ENCODE measurements around the gene PCDHGA1. TPM values are rescaled to one million over a fixed set of nuclear protein-coding genes. Genes with fewer than 3 reads are reported as not detected.
A peak's percentile ranks its signal among the peaks of the same experiment; 100 is the strongest.

The PCDHGA1 gene
- total and polyA plus RNA-seq, 9 of the 15 experiments (the other 6 are each of a cell fraction or from before 2014, with no cell fraction given) = 0.05 to 0.26 (median 0.18) TPM; not detected in 2

- peak within 1 kb of the TSS; percentile 69 for H2AFZ ChIP-seq (ENCODE audit: low read depth, low read length)
- H3K4me2 ChIP-seq (ENCODE audit: insufficient read depth, low read length) = peak within 1 kb of the TSS; percentile 59
- H3K9ac ChIP-seq (ENCODE audit: insufficient read depth in 1 of 2, low read depth in 2 of 2, low read length in 2 of 2) = peak within 1 kb of the TSS in 1 of 2 experiments; percentile 48; a peak in 2 of 4 replicates
- no peak within 1 kb of the TSS for H3K27ac ChIP-seq (ENCODE audit: extremely low read depth, low read depth, low read length)
- no peaks in the 10 kb centered on the region; the same call in 1 of the 2 replicates for H3K9me3 ChIP-seq (replicated peaks; ENCODE audit: control insufficient read depth, insufficient read depth, low read depth, low read length)
- H4K20me1 ChIP-seq (replicated peaks; ENCODE audit: control insufficient read depth, insufficient read depth, low read length) = no peaks in the 10 kb centered on the region
- intact Hi-C loops (cut with micrococcal nuclease) (loop anchor here (5.0 kb wide), 1 partner anchor 109 kb away; no protein-coding TSS in a partner anchor), in situ Hi-C loops (cut with MboI) (no loop called here)
- peak; percentile 70 for FAIRE-seq
- no TSS peak for BruUV-seq (replicated peaks)
- H3K27me3 ChIP-seq (ENCODE audit: control insufficient read depth in 2 of 2, insufficient read depth in 2 of 2, low read length in 2 of 2) = peaks cover 7 to 33% of the 10 kb centered on the region in 2 experiments; a peak in 4 of 5 replicates
- CTCF ChIA-PET (ENCODE audit: low intra/inter-chr PET ratio) = interaction anchor here (0.5 to 1.5 kb wide), 6 partner anchors 8 to 401 kb away, joined by 3 to 4 read pairs (median 3); partner anchors contain the start of genes PCDHGA11 and PCDHGA2
- no peaks in the 10 kb centered on the region for H3K79me2 ChIP-seq (ENCODE audit: control insufficient read depth, insufficient read depth, low read length)
- peak within 1 kb of the TSS; percentile 21 for H3K4me3 ChIP-seq
- POLR2A ChIA-PET = interaction anchor here (0.8 to 1.9 kb wide), 3 partner anchors 9 to 263 kb away, joined by 4 to 7 read pairs (median 4); partner anchors contain the start of gene PCDHGA11
- no peaks in the 10 kb centered on the region for H3K9me1 ChIP-seq (ENCODE audit: control insufficient read depth, insufficient read depth, low read length)
- DNase-seq (ENCODE audit: extremely low read depth in 1 of 4, low spot score in 3 of 4) = peak; percentile 49 to 61 (median 54)
- ATAC-seq = peak; percentile 91
- H3K4me1 ChIP-seq (replicated peaks in 1 of 2; ENCODE audit: control insufficient read depth in 2 of 2, insufficient read depth in 2 of 2, low read length in 2 of 2) = peaks cover 0 to 27% of the 10 kb centered on the region in 2 experiments; a peak in 2 of 5 replicates
- WGBS (ENCODE audit: insufficient coverage, low coverage, missing lambda C conversion rate) = 17% methylated on average over 25 of the region's 31 CpGs
- H3K36me3 ChIP-seq (ENCODE audit: control insufficient read depth, insufficient read depth, low read length) = no peaks in the 10 kb centered on the region
- TF ChIP-seq RAD21 (CRISPR knock-in tag; conservative IDR thresholded peaks at IDR 0.05 in 1 of 2, IDR thresholded peaks at IDR 0.05 in 1 of 2) (peak; percentile 34 to 66), KDM4B (IDR thresholded peaks at IDR 0.05; ENCODE audit: borderline replicate concordance in 2 of 2, low read depth in 1 of 2) (no peak), ZBTB26 (CRISPR knock-in tag; IDR thresholded peaks at IDR 0.05) (no peak), SMAD4 (CRISPR knock-in tag; conservative IDR thresholded peaks at IDR 0.05) (no peak), ZNF408 (CRISPR knock-in tag; IDR thresholded peaks at IDR 0.05; ENCODE audit: low read depth) (no peak), KLF6 (CRISPR knock-in tag; IDR thresholded peaks at IDR 0.05; ENCODE audit: borderline replicate concordance) (no peak), TBL1XR1 (IDR thresholded peaks at IDR 0.05; ENCODE audit: low read length in 2 of 2) (no peak), PBX2 (CRISPR knock-in tag; IDR thresholded peaks at IDR 0.05; ENCODE audit: low read depth) (no peak), PBX2 (tag; conservative IDR thresholded peaks at IDR 0.05; ENCODE audit: low read depth) (no peak), CTCF (IDR thresholded peaks at IDR 0.05 in 2 of 3, conservative IDR thresholded peaks at IDR 0.05 in 1 of 3; ENCODE audit: insufficient read depth in 2 of 3, low read depth in 1 of 3, low read length in 3 of 3) (peak; percentile 66 to 78 (median 72)), TEAD1 (CRISPR knock-in tag; IDR thresholded peaks at IDR 0.05) (no peak), WHSC1 (IDR thresholded peaks at IDR 0.05; ENCODE audit: low read length) (no peak), PHTF2 (CRISPR knock-in tag; IDR thresholded peaks at IDR 0.05) (no peak), CHD4 (IDR thresholded peaks at IDR 0.05; ENCODE audit: insufficient read depth, insufficient replicate concordance, low read depth, low read length, poor library complexity, severe bottlenecking) (no peak), TRIM28 (IDR thresholded peaks at IDR 0.05) (no peak)
Observed at GRCh38 chr5:141412854-141413539, 82.7 kb downstream of the PCDHGA1 start, which contains the start of gene PCDHGA10. PCDHGA10 (plus strand) TSS chr5:141412987; CDS start chr5:141413176, 189 bp downstream.

All from K562 (cell line).